HG03103 (cell line): Measurements from ENCODE around the gene CPT1B.

ENCODE experiments used
- ATAC-seq: cut with Tn5 transposase; IDR thresholded peaks from one replicate; pipeline ENCODE4 v1.9.1; 2021; ENCODE audit warnings: low read depth; ENCODE audit not compliant: unreplicated experiment

The CPT1B gene

DNA sequence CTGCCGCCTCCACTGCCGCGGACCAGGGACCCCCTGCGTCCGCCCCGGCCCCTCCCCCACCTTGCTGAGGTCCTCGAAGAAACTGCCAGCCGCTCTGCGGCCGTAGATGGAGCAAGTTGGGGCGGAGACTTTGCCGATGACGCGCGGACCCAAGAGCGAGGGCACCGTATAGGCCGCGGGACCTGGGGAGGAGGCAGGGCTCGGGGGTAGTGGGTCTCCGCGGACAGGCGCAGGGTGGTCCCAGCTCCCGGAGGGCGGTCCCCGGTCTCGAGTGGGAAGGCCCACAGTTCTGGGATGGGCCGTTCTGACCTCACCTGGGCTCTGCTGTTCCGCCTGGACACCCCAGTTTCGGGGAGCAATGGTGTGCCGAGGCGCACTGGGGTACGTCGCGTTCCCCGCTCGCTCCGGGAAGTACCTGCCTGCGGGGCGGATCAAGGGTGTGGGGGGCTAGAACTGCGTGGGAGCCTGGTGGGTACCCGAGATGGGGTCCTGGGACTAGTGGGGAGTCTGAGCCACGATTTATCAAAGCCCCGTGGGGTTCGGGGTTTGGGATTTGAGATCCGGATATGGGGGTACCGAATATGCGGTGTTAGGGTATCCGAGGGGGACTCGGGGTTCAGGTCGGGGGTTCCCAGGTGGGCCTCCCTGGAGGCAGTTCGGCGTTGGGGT, 47.2 kb downstream of the CPT1B start:
- ATAC-seq: no peak

DNA sequence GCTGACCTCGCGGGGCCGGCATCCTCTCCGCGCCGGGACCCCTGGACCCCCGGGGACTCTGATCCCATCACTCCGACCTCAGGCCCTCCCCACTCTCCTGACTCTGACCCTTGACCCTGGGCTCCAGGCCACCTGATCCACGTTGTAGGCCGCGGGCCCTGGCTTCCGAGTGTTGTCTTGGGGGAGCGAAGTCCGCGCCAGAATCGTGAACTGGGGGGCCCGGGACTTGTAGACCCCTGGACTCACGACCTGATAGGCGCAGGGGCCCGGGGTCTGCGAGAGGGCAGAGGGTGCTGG, 47.7 kb downstream of the CPT1B start:
- no peak for ATAC-seq

DNA sequence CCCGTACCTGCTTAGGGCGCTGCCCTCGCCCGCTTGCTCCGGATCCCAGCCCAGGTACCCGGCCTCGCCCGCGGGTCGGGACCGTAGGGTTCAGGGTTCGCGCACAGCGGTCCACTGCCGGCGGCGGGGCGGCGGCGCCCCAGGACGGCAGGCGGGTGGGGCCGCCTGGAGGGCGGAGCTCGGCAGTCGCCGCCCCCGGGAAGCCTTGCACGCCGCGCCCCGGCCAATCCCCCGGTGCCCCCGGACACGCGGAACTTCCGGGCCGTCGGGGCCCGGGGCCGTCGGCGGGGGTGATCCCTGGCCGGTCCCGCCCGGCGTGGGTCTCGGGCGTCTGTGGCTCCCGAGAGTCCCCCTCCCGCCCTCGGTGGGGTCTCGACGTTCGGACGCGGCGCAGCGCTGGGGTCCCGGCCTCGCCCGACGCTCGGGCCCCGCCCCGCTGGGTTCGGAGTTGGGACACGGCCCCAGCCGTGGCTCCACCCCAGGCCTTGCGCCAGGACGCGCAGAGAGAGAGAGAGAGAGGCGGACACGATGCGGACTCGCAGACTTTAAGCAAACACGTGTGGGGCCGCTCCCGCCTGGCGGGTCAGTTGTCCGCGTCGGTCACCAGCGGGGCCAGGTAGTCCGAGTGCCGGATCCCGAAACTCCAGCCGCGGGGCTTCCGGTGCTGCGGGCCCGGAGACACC, 48.2 kb downstream of the CPT1B start, which contains the start of gene TYMP:
Gene TYMP, minus strand, starts transcription at position 116 of the 683 bp plus-strand sequence. CDS start 303 bp downstream, outside the sequence.
- no peak for ATAC-seq

DNA sequence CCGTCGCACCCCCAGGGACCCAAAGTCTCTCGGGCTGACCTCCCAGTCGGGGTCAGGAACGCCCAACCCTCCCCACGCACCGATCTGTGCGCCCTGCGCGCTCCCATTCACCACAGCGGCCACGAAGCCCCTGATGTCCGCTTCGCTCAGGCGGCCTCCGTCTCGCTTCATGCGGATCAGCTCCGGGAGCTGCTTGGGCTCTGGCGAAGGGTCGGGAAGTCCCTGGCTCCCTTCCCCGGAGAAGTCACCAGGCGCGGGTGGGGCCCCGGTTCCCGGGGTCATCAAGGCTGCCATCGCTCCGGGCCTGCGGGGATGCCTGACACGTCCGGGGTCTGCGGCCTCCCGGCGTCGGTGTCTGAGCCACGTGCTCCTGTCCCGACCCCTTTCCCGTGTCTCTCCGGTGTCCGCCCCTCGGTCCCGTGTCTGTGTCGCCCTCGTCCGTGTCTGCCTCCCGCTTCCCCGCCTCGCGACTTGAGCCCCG, 48.8 kb downstream of the CPT1B start:
- no peak for ATAC-seq

DNA sequence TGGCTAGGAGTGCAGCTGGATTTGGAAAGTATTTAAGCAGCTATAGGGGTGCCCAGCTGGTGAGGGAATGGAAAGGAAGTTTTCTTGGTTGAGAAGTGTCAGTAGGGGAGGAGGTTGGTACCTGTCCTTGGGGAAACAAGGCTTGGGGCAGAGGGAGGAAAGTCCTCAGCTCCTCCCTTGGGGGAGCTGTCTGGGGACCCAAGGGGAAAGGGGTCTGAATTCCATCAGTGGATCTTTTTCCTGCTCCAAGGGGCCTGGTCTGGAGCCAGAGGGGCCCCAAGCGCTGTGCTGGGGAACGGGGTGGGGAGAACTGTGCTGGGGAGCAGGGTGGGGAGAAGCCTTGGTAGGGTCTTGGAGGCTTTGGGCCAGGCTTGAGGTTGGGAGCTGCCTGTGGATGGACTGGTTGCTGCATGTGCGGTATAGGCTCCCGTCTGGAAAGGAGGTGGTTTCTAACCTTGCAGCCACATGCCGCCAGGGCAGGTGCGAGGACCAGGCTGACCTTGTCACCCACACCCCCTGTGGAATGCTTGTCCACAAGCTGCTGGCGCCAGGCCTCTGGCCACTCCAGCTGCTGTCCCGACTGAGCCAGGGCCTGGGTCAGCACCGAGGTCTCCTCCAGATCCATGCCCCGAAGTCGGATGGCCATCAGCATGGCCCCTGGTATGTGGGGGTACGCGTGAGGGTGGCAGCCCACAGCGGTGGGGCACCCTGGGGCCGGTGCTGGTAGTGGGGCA, 49.4 kb downstream of the CPT1B start:
- no peak for ATAC-seq

DNA sequence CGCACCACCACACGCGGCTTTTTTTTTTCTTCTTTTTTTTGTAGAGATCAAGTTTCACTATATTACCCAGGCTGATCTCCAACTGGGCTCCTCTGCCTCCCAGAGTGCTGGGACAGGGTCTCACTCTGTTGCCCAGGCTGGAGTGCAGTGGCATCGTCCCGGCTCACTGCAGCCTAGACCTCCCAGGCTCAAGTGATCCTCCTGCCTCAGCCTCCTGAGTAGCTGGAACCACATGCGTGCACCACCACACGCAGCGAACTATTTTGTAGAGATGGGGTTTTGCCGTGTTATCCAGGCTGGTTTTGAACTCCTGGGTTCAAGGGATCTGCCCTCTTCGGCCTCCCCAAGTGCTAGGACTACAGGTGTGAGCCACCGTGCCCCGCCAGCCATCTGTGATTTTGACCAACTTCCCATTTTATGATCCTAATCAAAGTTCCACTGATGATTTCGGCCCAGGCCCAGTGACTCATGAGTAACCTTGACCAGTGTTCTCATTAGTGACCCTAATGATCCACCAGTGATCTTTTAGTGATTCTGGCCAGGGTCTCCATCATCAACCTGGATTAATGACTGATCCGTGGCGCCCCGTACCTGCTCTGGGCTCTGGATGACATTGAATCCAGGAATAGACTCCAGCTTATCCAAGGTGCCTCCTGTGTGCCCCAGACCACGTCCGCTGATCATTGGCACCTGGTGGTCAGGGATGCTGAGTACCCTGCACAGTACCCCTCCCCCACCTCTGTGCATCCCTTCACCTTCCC, 50.1 kb downstream of the CPT1B start:
- ATAC-seq: no peak

DNA sequence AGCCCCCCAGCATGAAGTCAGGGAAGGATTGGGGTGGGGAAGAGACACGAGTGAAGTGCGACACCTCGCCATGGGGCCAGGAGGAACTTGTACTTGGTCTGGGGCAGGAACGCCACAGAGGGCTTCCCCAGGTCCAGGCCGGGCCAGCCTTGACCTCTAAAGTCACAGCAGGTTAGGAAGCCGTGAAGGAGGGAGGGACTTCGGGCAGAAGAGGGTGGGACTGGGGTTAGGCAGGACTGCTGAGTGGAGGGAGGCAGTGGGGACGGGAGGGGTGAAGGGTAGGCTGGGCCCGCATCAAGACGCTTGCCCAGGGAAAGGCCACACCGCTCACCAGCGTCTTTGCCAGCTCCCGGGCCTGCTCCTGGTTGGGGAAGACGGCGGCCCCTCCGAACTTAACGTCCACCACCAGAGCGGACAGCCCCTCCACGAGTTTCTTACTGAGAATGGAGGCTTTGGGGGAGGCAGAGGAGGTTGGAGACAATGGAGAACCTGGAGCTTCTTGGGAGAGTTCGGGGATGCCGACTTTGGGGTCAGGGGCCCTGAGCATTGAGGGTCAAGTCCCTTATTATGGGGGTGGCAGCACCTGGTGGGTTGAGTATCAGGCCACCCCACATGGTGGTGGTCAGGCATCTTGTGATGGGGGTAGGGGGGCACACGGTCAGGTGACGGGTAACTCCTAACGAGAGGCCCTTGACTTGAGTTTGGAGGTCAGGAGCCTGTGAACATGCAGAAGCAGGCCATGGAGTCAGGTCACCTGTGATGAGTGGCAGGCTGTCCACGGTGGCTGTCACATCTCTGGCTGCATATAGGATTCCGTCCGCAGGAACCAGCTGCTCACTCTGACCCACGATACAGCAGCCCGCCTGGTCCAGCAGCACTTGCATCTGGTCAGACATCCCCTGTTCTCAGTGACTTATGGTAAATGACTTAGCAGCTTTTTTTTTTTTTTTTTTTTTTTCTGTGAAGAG, 51.1 kb downstream of the CPT1B start:
- no peak for ATAC-seq

DNA sequence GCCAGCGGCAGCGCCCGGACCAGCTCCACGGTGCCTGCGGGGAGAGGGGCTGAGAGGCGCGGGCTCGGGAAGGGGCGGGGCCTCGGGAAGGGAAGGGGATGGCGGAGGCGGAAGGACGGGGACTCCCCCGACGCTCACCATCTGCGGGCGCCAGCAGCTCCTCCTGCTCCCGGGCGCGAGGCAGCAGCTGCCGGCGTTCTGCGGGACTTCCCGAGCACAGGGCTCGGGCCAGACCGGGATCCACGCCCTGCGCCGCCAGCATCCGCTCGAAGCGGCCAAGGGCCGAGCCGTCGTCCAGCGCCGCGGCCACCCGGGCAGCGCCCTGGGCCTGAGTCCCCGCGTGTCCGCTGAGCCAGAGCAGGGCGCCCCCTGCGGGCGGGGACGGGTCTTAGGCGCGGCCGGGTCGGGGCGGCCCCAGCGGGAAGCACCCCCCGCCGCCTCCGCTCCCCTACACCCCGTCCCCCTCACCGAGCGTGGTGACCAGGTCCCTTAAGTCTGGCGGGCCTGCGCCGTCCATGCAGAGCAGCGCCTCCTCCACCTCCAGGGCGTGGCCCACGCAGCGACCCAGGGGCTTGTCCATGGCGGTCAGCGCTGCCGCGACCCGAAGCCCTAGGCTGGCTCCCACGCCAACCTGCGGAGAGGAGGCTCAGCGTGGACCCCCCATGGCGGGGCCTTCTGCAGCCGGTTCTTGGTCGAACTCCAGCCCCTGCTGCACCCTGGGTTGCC, 52.0 kb downstream of the CPT1B start:
- ATAC-seq: peak; percentile 28

DNA sequence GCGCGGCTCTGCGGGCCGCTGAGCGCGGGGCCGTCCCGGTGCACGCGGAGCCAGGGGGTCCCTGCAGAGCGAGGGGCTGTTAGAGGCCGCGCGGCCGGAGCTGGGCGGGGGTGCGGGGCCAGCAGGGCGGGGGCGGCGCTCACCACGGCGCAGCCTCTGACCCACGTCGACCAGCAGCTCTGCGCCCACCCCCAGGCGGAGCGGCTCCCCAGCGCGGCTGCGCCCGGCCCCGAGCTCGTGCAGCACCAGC, 52.4 kb downstream of the CPT1B start:
- no peak for ATAC-seq

DNA sequence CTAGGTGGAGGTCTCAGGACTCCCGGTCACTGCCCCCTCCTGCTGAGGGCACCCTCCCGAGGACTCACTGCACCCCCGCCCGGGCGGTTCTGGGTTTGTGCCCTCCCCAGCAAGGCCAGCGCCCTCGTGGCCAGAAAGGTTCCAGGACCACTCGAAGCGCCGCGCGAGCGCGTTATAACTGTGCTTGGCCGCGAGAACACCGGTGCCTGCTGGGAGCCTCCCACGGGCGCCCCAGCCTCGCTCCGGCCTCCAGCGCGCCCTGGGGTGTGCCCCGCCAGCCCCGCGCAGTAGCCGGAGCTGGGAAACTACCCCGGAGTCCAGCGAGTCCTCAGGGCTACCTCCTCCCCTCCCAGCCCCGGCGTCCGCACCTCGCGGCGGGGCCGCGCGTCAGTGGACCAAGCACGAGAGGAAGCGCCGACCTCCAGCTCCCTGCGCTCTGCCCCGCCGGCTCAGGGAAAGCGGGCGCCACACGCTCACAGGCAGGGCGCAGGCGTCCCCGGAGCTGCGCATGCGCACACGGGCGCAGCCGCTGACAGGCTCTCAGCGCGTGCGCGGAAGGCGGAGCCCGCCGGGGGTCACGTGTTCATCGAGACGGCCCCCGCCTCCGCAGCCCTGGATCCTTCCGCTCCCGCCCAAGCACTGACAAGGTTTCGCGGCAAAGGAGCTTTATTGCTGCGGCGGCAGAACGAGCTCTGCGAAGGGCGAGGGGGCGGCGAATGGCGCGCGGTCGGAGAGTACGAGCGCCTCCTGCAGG, 52.9 kb downstream of the CPT1B start, which contains the start of gene SCO2:
Gene SCO2, minus strand, starts transcription at position 495 of the 754 bp plus-strand sequence. CDS start 1,187 bp downstream, outside the sequence.
- peak; percentile 33 for ATAC-seq

DNA sequence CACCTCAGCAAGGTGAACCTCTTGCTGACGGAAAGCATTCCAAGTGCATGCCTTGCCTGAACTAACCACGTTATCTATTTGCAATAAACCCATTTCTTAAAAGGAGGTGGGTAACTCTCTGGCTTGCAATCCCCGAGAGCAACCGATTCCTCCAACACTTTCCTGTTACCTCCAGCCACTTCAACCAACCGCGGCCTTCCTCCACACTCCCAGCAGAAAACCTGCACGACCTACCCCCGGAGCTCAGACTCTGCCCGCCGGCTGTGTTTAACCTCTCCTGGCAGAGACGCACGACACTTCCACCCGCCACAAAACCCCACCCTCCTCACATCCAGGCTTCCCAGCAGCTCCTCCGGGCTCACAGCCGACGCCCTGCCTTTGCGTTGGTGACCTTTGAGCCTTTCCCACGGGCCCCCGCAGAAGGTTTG, 53.5 kb downstream of the CPT1B start:
- no peak for ATAC-seq

DNA sequence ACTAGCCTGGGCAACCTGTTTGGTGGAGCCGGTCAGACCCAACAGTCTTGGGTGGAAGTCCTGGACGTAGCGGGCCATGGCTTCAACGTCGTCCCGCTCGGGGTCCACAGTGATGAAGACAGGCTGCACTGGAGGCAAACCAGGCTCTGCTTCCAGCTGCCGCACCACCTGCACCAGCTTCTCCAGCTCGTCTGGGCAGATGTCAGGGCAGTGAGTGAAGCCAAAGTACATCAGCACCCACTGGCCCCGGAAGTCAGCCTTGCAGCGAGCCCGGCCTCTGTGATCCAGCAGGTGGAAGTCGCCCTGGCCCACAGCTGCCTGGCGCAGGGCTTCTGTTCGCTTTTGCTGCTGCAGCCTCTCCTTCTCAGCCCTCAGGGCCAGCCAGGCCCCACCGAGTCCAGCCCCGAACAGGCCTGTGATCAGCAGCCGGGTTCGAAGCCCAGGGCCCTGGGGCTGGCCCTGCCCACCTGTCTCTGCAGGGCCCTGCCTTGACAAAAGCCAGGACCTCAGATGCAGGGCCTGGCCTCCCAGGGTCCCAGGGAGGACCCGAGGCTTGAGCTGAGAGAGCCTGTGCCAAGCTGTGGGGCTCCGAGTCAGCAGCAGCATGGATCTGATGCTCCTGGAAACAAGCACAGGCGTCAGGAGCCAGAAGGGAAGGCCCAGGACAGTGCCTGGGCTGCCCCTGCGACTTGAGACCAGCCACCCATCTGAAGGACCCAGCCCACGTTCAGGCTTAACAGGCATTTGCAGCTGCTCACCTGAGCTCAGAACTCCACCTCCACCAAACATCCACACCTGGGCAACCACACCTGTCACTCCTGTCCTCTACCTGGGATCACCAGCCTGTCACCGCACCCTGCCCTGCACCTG, 54.2 kb downstream of the CPT1B start:
- ATAC-seq: no peak

DNA sequence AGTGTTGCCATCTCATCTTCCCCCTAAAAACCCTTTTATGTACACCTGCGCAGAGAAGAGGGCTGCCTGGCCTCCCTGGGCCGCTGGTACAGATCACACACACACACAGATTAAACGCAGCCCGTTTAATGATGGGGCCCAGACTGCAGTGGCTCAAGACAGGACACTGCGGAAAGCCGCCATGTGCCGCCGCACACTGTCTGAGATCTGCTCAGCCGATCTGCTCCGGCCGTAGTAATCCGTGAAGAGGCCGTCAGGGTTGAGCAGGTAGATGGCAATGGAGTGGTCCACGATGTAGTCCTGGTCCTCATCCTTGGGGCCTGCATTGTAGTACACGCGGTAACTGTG, 54.8 kb downstream of the CPT1B start:
- no peak for ATAC-seq

DNA sequence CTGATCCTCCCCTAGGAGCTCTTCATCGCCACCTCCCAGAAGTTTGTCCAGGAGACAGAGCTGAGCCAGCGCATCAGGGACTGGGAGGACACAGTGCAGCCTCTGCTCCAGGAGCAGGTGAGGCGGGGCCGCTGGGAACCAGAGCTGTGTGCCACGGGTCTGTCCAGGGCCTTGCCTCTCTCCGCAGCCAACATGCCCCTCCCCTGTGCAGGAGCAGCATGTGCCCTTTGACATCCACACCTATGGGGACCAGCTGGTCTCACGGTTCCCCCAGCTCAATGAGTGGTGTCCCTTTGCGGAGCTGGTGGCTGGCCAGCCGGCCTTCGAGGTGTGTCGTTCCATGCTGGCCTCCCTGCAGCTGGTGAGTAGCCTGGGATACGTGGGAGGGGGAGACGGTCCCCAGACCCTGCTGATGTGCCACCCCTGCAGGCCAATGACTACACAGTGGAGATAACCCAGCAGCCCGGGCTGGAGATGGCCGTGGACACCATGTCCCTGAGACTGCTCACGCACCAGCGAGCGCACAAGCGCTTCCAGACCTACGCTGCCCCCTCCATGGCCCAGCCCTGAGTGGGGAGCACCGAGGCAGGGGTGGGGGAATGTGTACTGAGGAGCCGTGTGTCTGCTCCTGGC, 55.3 kb downstream of the CPT1B start:
- ATAC-seq: no peak

DNA sequence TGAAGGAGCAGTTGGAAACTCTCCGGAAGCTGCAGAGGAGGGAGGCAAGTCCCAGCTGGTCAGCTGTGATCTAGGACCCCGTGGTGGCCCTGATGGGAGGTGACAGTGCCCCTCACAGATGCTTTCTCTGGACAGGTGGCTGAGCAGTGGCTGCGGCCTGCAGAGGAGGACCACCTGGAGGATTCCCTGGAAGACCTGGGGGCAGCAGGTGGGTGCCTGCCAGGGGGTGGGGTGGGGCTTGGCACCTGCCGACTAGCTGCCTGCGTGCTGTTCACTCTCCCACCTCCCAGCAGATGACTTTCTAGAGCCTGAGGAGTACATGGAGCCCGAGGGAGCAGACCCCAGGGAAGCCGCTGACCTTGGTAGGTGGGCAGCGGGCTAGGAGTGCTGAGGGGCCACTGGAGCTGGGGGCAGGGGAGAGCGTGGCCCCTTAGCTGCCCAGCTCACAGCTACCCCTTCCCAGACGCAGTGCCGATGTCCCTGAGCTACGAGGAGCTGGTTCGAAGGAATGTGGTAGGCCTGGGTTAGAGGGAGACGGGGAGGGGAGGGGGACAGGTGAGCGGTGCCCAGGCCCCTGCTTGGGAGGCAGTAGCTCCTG, 55.9 kb downstream of the CPT1B start:
- no peak for ATAC-seq

DNA sequence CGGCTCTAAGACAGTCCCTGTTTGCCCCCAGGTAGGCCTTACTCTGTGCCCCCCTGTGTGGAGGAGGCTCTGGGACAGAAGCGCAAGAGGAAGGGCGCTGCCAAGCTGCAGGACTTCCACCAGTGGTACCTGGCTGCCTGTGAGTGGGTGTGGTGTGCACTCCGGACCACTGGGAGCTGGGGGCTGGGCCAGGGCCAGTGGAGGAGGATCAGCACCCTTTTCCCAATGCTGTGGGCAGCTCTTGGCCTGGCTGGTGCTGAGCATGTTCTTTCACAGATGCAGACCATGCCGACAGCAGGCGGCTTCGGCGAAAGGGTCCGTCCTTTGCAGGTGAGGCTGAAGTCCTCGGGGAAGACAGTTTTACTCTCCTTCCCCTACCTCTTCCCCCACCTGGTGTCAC, 56.5 kb downstream of the CPT1B start:
- ATAC-seq: no peak
